Panc1 (cell line): Measurements from ENCODE around the gene FN1. TPM values are rescaled to one million over a fixed set of nuclear protein-coding genes. Genes with fewer than 3 reads are reported as not detected.

Experiments
- ATAC-seq: fragments of 200-7000 bp; cut with Tn5 transposase; 2 replicates; pipeline ENCODE4 v1.9.1; 2020; ENCODE audit warnings: mild to moderate bottlenecking, moderate library complexity
- BruUV-seq: library from RNA; stranded (reverse); fragments of 400-500 nt; replicated peaks from 2 replicates; lab custom pipeline; 2021; lab: Mats Ljungman, UMichigan
- CTCF ChIA-PET: fragments of 300-600 bp; sonication (Branson Sonifier 250); formaldehyde crosslinking; loops from one replicate; lab custom pipeline; 2022; ENCODE audit warnings: antibody characterized with exemption; lab: Charles Lee
- POLR2A ChIA-PET: fragments of 300-600 bp; sonication (Branson Sonifier 250); formaldehyde crosslinking; loops from one replicate; lab custom pipeline; 2022; ENCODE audit warnings: antibody characterized with exemption; lab: Charles Lee
- DNase-seq: peaks from one replicate; pipeline ENCODE4 v3.0.0-alpha.2; 2010; ENCODE audit warnings: low read depth, low spot score
- H3K27ac ChIP-seq: 2 replicates; pipeline ENCODE4 v1.5.1; 2011; ENCODE audit warnings: mild to moderate bottlenecking, low read length, inconsistent platforms
- H3K27me3 ChIP-seq: fragments of 200-500 bp; sonication (Bioruptor generic); 2 replicates; pipeline ENCODE4 v1.6.0; 2014; ENCODE audit warnings: low read length, inconsistent platforms; ENCODE audit not compliant: control insufficient read depth, insufficient read depth
- H3K36me3 ChIP-seq: fragments of 200-500 bp; sonication (Bioruptor generic); 2 replicates; pipeline ENCODE4 v1.5.1; 2014; ENCODE audit warnings: inconsistent platforms, mild to moderate bottlenecking, low read length, moderate library complexity; ENCODE audit not compliant: control insufficient read depth, insufficient read depth
- H3K4me1 ChIP-seq: 2 replicates; pipeline ENCODE4 v1.5.1; 2011; ENCODE audit warnings: inconsistent platforms, mild to moderate bottlenecking, low read length, moderate library complexity; ENCODE audit not compliant: control insufficient read depth, insufficient read depth
- H3K4me3 ChIP-seq, 2 experiments: 2 replicates each; pipeline ENCODE4 v1.5.1; 2011 to 2012; ENCODE audit warnings: low read depth in 2 of 2, low read length in 2 of 2, mild to moderate bottlenecking in 2 of 2, inconsistent platforms in 1 of 2, moderate library complexity in 1 of 2
- H3K9me3 ChIP-seq: fragments of 200-500 bp; sonication (Bioruptor generic); 2 replicates; pipeline ENCODE4 v1.5.1; 2014; ENCODE audit warnings: low read depth, mild to moderate bottlenecking, inconsistent platforms, low read length, moderate library complexity; ENCODE audit not compliant: control insufficient read depth, insufficient read depth
- CTCF ChIP-seq: fragments of 450-650 bp; IDR thresholded peaks from 2 replicates; pipeline ENCODE4 v1.5.1; 2017; ENCODE audit warnings: mild to moderate bottlenecking
- POLR2AphosphoS5 ChIP-seq: IDR thresholded peaks from 2 replicates; pipeline ENCODE4 v1.6.1; 2012; ENCODE audit warnings: mild to moderate bottlenecking, low read depth, low read length, moderate library complexity
- REST ChIP-seq, 2 experiments: IDR thresholded peaks; 2 replicates each; pipeline ENCODE4 v1.6.1; 2011 to 2012; ENCODE audit warnings: low read depth in 2 of 2, control low read depth in 1 of 2, low read length in 1 of 2, mild to moderate bottlenecking in 1 of 2, moderate library complexity in 1 of 2; ENCODE audit not compliant: insufficient read depth in 1 of 2
- SIN3A ChIP-seq: IDR thresholded peaks from 2 replicates; pipeline ENCODE4 v1.6.1; 2012; ENCODE audit warnings: low read depth, mild to moderate bottlenecking, low read length, moderate library complexity, borderline replicate concordance; ENCODE audit not compliant: insufficient read depth
- TCF7L2 ChIP-seq: IDR thresholded peaks from 2 replicates; pipeline ENCODE4 v1.6.1; 2011; ENCODE audit warnings: mild to moderate bottlenecking, low read depth, low read length, inconsistent platforms
- in situ Hi-C: cut with HindIII; loops from 2 replicates; pipeline ENCODE4 v1.10.0; 2016; ENCODE audit warnings: low sequenced_read_pairs, low pct_unique_long_range_greater_than_20kb
- intact Hi-C: fragments of 100-400 bp; cut with micrococcal nuclease; formaldehyde crosslinking; loops from one replicate; pipeline ENCODE4 v1.10.0; 2022; ENCODE audit not compliant: unreplicated experiment
- total RNA-seq: library from RNA; stranded (reverse); gene quantifications from one replicate; pipeline ENCODE4 v1.2.1, GENCODE V29; 2021; ENCODE audit not compliant: unreplicated experiment

Gene FN1
- total RNA-seq, 1 experiment from 2014 or later, result 4.2 TPM

GRCh38 chr2:215357660-215358059, 78.2 kb downstream of the FN1 start:
- Histone ChIP-seq H3K36me3 (no peaks in the 10 kb centered on the region), H3K9me3 (no peaks in the 10 kb centered on the region), H3K27me3 (no peaks in the 10 kb centered on the region), H3K4me1 (no peaks in the 10 kb centered on the region), H3K4me3 (no peak overlapping the region), H3K27ac (no peak overlapping the region)
- intact Hi-C loops, result no loop called here
- no TSS peak for BruUV-seq
- in situ Hi-C loops, result no loop called here
- ATAC-seq, result no peak
- no peak for TF ChIP-seq SIN3A
- TF ChIP-seq REST (IDR thresholded peaks at IDR 0.05; ENCODE audit: insufficient read depth in 1 of 2, low read depth in 2 of 2, low read length in 1 of 2), result no peak
- TF ChIP-seq TCF7L2, result no peak
- no peak for TF ChIP-seq CTCF
- TF ChIP-seq POLR2AphosphoS5, result no peak
- no peak for DNase-seq
- CTCF ChIA-PET, result no interaction called here
- POLR2A ChIA-PET, result no interaction called here

GRCh38 chr2:215356948-215357461, 78.9 kb downstream of the FN1 start:
- intact Hi-C loops, result no loop called here
- in situ Hi-C loops, result no loop called here
- ATAC-seq (no peak), DNase-seq (no peak)
- no peaks in the 10 kb centered on the region for H3K9me3 ChIP-seq
- H3K36me3 ChIP-seq, result no peaks in the 10 kb centered on the region
- TF ChIP-seq POLR2AphosphoS5 (no peak), CTCF (no peak), TCF7L2 (no peak), SIN3A (no peak), REST (IDR thresholded peaks at IDR 0.05; ENCODE audit: insufficient read depth in 1 of 2, low read depth in 2 of 2, low read length in 1 of 2) (no peak)
- POLR2A ChIA-PET, result no interaction called here
- CTCF ChIA-PET, result no interaction called here
- H3K4me1 ChIP-seq, result no peaks in the 10 kb centered on the region
- no peak overlapping the region for H3K27ac ChIP-seq
- H3K4me3 ChIP-seq, result no peak overlapping the region
- H3K27me3 ChIP-seq, result no peaks in the 10 kb centered on the region
- BruUV-seq, result no TSS peak
